ENCODE results near the gene KRTAP4-4. TPM values are rescaled to one million over a fixed set of nuclear protein-coding genes. Genes with fewer than 3 reads are reported as not detected.

Gene KRTAP4-4
- total and polyA plus RNA-seq, 9 of the 15 experiments (the other 6 are each of a cell fraction or from before 2014, with no cell fraction given) = not detected

GRCh38 chr17:41199421-41200078 is 39.0 kb upstream of the KRTAP4-4 start:
- no peaks in the 10 kb centered on the region for H3K9me3 ChIP-seq (replicated peaks; ENCODE audit: control insufficient read depth, insufficient read depth, low read depth, low read length)
- BruUV-seq (replicated peaks) = no TSS peak
- intact Hi-C loops (cut with micrococcal nuclease) = no loop called here
- ChIA-PET CTCF (ENCODE audit: low intra/inter-chr PET ratio) (no interaction called here), POLR2A (no interaction called here)
- no peaks in the 10 kb centered on the region for H3K9me1 ChIP-seq (ENCODE audit: control insufficient read depth, insufficient read depth, low read length)
- TF ChIP-seq DACH1 (IDR thresholded peaks at IDR 0.05; ENCODE audit: partially characterized antibody) (no peak), MAX (CRISPR knock-in tag; IDR thresholded peaks at IDR 0.05) (no peak), MCM5 (IDR thresholded peaks at IDR 0.05; ENCODE audit: low read depth) (no peak), CCAR2 (IDR thresholded peaks at IDR 0.05; ENCODE audit: low read depth, low read length) (no peak), ZNF184 (CRISPR knock-in tag; IDR thresholded peaks at IDR 0.05) (no peak), NR1H2 (CRISPR knock-in tag; IDR thresholded peaks at IDR 0.05) (no peak), JUNB (CRISPR knock-in tag; conservative IDR thresholded peaks at IDR 0.05) (no peak), CREB1 (IDR thresholded peaks at IDR 0.05) (no peak), CREB1 (CRISPR knock-in tag; IDR thresholded peaks at IDR 0.05) (no peak), HMG20B (CRISPR knock-in tag; IDR thresholded peaks at IDR 0.05) (no peak), IRF2 (CRISPR knock-in tag; IDR thresholded peaks at IDR 0.05) (no peak), E2F6 (IDR thresholded peaks at IDR 0.05; ENCODE audit: borderline replicate concordance in 1 of 2, extremely low read depth in 1 of 2, insufficient read depth in 1 of 2, insufficient read length in 1 of 2, low read depth in 1 of 2, low read length in 1 of 2, poor library complexity in 1 of 2, severe bottlenecking in 1 of 2) (no peak), SETDB1 (IDR thresholded peaks at IDR 0.05; ENCODE audit: low read length) (no peak), FOXO4 (CRISPR knock-in tag; IDR thresholded peaks at IDR 0.05) (no peak)
- no peak overlapping the region for H3K9ac ChIP-seq (ENCODE audit: insufficient read depth in 1 of 2, low read depth in 2 of 2, low read length in 2 of 2)
- H4K20me1 ChIP-seq (replicated peaks; ENCODE audit: control insufficient read depth, insufficient read depth, low read length) = no peaks in the 10 kb centered on the region
- no peak overlapping the region for H2AFZ ChIP-seq (ENCODE audit: low read depth, low read length)
- H3K27me3 ChIP-seq (ENCODE audit: control insufficient read depth in 2 of 2, insufficient read depth in 2 of 2, low read length in 2 of 2) = no peaks in the 10 kb centered on the region
- no peaks in the 10 kb centered on the region for H3K36me3 ChIP-seq (ENCODE audit: control insufficient read depth, insufficient read depth, low read length)
- no peaks in the 10 kb centered on the region for H3K4me1 ChIP-seq (replicated peaks in 1 of 2; ENCODE audit: control insufficient read depth in 2 of 2, insufficient read depth in 2 of 2, low read length in 2 of 2)
- in situ Hi-C loops (cut with MboI) = no loop called here
- FAIRE-seq = no peak
- H3K4me2 ChIP-seq (ENCODE audit: insufficient read depth, low read length) = no peak overlapping the region
- no peaks in the 10 kb centered on the region for H3K79me2 ChIP-seq (ENCODE audit: control insufficient read depth, insufficient read depth, low read length)
- 0% methylated on average over 4 of the region's 5 CpGs for WGBS (ENCODE audit: insufficient coverage, low coverage, missing lambda C conversion rate)
- DNase-seq (ENCODE audit: extremely low read depth in 1 of 4, low spot score in 3 of 4) = no peak
- H3K4me3 ChIP-seq = no peak overlapping the region
- H3K27ac ChIP-seq (ENCODE audit: extremely low read depth, low read depth, low read length) = no peak overlapping the region
- ATAC-seq = no peak

Data from K562 (cell line).